Bronchial epithelial cell (primary cell): ENCODE measurements around the gene CDKN2C. TPM values are rescaled to one million over a fixed set of nuclear protein-coding genes. Genes with fewer than 3 reads are reported as not detected.

Source experiments
- DNase-seq: peaks from one replicate; pipeline ENCODE4 v3.0.0-alpha.2; 2010; ENCODE audit warnings: low read depth
- FAIRE-seq: peaks from 2 replicates; lab custom pipeline; 2011; peaks lifted over from hg19 to GRCh38; lab: Jason Lieb, UNC
- H3K27me3 ChIP-seq: 2 replicates; pipeline ENCODE4 v1.5.1; 2011; ENCODE audit warnings: low read length; ENCODE audit not compliant: control insufficient read depth, insufficient read depth
- H3K36me3 ChIP-seq: 2 replicates; pipeline ENCODE4 v1.5.1; 2011; ENCODE audit warnings: low read length; ENCODE audit not compliant: control insufficient read depth, insufficient read depth
- H3K4me3 ChIP-seq: 2 replicates; pipeline ENCODE4 v1.5.1; 2011; ENCODE audit warnings: mild to moderate bottlenecking, low read depth, low read length, control low read depth
- total RNA-seq: library from RNA; depleted of rRNA; stranded (reverse); fragments of >200 nt; gene quantifications from 2 replicates; pipeline ENCODE4 v1.2.1, GENCODE V29; 2014
- TF ChIP-seq, protein P1 (sequence below): IDR thresholded peaks from 2 replicates; pipeline ENCODE4 v1.5.1; 2011; ENCODE audit warnings: mild to moderate bottlenecking, moderate library complexity, low read length, control low read depth, inconsistent platforms; ENCODE audit not compliant: insufficient read depth, severe bottlenecking

Gene CDKN2C
- total RNA-seq, 1 donor from 2014 or later: 0.79 TPM

DNA sequence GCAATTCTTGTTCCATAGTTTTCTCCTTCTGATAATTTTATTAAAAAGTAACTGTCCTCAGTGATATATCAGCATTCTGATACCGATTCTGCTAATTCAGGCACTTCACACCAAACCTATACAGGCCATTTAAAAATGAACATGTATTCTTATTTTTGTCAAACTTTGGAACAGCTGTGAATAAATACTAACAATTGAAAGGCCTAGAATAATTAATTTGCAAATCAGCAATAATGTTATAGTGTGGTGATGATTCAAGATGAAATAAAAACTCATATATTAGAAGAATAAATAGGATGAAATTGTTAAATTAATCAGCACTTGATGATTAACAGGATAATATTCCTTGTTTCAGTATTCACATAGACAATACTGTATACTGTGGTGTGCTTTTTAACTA lies 9.9 kb downstream of the CDKN2C start:
- H3K27me3 ChIP-seq: no peaks in the 10 kb centered on the region
- no peak for DNase-seq
- FAIRE-seq: no peak
- H3K4me3 ChIP-seq: no peak overlapping the region
- H3K36me3 ChIP-seq: no peaks in the 10 kb centered on the region
- TF ChIP-seq, protein P1, sequence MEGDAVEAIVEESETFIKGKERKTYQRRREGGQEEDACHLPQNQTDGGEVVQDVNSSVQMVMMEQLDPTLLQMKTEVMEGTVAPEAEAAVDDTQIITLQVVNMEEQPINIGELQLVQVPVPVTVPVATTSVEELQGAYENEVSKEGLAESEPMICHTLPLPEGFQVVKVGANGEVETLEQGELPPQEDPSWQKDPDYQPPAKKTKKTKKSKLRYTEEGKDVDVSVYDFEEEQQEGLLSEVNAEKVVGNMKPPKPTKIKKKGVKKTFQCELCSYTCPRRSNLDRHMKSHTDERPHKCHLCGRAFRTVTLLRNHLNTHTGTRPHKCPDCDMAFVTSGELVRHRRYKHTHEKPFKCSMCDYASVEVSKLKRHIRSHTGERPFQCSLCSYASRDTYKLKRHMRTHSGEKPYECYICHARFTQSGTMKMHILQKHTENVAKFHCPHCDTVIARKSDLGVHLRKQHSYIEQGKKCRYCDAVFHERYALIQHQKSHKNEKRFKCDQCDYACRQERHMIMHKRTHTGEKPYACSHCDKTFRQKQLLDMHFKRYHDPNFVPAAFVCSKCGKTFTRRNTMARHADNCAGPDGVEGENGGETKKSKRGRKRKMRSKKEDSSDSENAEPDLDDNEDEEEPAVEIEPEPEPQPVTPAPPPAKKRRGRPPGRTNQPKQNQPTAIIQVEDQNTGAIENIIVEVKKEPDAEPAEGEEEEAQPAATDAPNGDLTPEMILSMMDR: no peak

DNA sequence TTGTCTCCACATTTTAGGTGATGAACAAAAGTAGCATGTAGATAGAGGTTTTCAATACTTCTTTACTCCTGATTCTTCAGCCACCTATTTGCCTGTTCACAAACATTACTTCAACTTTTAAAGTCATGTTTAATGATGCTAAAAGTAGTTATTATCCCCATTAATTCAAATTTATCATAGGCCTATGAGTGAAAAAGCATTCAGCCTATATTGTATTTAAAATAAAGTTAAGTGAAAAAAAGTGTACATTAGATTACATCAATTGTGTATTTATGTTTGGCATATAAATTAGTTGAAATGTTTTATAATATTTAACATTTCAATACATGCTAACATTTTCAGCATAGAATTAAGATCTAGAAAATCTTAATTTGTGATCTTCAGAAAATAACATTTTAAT lies 10.5 kb downstream of the CDKN2C start:
- no peak for FAIRE-seq
- DNase-seq: no peak
- TF ChIP-seq, protein P1: no peak
- Histone ChIP-seq H3K27me3 (no peaks in the 10 kb centered on the region), H3K4me3 (no peak overlapping the region), H3K36me3 (no peaks in the 10 kb centered on the region)

DNA sequence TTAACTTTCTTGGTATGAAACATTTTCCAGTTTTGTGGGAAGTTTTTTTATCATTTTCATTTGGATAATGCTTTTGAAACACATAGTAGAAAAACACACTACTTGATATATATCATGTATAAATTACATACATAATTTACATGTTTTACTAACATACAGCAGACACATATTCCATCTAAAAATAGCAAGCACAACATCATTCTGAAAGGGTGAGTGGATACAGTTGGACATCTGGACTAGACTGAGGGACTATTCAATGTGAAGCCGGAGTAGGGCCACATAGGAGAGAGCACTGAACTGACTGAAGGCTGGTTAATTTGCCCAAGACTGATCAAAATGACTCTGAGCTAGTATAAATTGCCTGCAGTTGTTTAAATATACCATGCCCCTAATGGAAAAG lies 11.7 kb downstream of the CDKN2C start:
- H3K4me3 ChIP-seq: no peak overlapping the region
- H3K27me3 ChIP-seq: no peaks in the 10 kb centered on the region
- no peak for DNase-seq
- no peaks in the 10 kb centered on the region for H3K36me3 ChIP-seq
- TF ChIP-seq, protein P1: no peak
- no peak for FAIRE-seq

DNA sequence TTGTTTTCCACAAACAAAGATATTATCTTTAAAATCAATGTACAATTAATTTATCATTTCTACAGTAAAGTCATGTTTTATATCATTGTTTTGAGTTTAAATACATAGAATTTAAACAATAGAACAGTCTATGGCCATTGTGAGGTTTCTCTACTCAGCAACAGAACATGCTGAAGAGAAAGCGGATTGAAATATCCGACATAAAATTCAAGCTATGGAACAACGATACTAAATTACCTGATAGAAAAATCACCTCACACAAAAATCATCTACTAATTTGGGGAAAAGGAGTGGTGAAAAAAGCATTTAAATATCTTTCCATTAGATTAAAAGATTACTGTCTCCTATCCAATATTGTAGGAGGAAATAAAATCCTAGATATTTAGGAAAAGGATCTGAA lies 12.6 kb downstream of the CDKN2C start:
- FAIRE-seq (no peak), DNase-seq (no peak)
- no peaks in the 10 kb centered on the region for H3K27me3 ChIP-seq
- H3K4me3 ChIP-seq: no peak overlapping the region
- TF ChIP-seq, protein P1: no peak
- H3K36me3 ChIP-seq: no peaks in the 10 kb centered on the region

DNA sequence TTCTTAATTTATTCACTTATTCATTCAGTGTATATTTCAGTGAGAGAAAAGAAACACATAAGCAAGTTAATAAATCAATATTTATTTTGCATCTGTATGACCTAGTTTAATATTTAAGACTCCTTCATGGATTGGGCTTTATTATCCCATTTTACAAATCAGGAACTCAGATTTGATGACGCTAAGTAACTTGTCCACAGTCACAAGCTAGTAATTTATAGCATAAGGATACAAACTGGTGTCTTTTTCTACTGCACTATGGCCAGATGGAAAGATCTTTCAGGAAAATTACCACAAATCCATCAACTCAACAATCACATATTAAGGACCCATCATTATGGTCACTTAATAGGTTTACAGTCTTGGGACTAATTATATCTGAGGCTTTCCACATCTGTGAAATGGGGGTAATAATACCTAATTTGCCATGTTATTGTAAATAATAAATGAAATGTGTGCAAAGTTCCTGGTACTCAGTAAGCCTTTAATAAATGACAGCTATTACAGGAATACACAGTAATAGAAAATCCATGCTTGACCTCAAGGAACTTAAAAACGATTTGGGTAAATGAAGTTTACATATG lies 13.3 kb downstream of the CDKN2C start:
- FAIRE-seq: no peak
- Histone ChIP-seq H3K36me3 (no peaks in the 10 kb centered on the region), H3K4me3 (no peak overlapping the region), H3K27me3 (no peaks in the 10 kb centered on the region)
- TF ChIP-seq, protein P1: no peak
- no peak for DNase-seq

DNA sequence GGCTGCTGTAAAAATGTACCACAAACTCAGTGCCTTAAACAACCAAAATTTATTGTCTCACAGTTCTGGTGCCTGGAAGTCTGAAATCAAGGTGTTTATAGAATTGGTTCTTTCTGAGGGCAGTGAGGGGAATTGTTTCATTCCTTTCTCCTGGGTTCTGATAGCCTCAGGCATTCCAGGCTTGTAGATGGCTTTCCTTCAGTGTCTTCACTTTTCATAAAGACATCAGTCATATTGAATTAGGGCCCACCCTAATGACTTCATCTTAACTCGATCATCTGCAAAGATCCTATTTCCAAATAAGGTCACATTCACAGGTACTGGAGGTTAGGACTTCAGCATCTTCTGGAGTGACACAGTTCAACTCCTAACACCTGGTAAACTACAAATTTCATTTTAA lies 15.0 kb downstream of the CDKN2C start:
- TF ChIP-seq, protein P1: no peak
- Histone ChIP-seq H3K27me3 (no peaks in the 10 kb centered on the region), H3K4me3 (no peak overlapping the region), H3K36me3 (no peaks in the 10 kb centered on the region)
- DNase-seq (no peak), FAIRE-seq (no peak)
